ENCODE results near the gene OLIG2.

OLIG2 gene

DNA sequence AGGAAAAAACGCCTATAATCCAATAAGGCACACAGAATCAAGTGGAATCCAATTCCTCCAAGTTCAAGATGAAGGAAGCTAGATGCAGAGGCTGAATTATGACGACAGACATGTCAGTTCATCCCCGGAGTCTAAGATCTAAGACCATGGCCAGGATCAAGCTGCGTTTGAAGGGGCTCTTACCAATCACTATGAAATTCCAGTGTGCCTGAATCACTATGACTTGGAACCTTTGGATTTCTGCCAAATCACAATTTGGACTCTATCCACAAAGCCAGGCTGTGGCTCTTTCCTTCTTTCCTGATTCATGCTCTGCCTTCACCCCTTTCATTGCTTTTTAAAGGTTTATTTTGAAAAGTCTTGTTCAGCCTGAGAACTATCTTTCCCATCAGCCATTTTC, 17.1 kb downstream of the OLIG2 start:
- DNase-seq (ENCODE audit: extremely low spot score) = no peak
- ChIA-PET POLR2A (interaction anchor here (1.3 kb wide), 1 partner anchor 17 kb away, joined by 5 read pairs; the partner anchor contains the start of gene OLIG2), CTCF (interaction anchor here (0.5 to 1.2 kb wide), 2 partner anchors 17 to 85 kb away, joined by 3 read pairs; partner anchors contain the start of gene OLIG2)
- TF ChIP-seq HDGF (IDR thresholded peaks at IDR 0.05; ENCODE audit: borderline replicate concordance) = no peak
- TF ChIP-seq L3MBTL2 (conservative IDR thresholded peaks at IDR 0.05) = no peak
- no peak for TF ChIP-seq TARDBP (IDR thresholded peaks at IDR 0.05)
- no peak for TF ChIP-seq LEF1 (IDR thresholded peaks at IDR 0.05; ENCODE audit: borderline replicate concordance)
- TF ChIP-seq ZNF384 (IDR thresholded peaks at IDR 0.05) = no peak
- TF ChIP-seq SP1 (IDR thresholded peaks at IDR 0.05) = no peak

DNA sequence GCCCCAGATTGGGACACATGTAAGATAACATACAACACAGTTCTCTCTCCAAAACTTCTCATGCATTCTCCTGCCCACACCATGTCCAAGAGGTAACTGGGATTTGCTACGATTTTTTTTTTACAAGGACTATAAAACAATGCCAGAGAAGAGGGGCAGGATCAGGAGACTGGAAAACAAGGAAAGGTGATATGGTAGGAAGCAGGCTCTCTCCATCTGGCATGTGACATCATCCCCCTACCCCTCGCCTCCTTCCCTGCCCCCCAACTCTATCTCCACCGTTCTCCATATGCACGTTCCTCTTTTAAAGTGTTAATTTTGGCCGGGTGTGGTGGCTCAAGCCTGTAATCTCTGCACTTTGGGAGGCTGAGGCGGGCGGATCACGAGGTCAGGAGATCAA, 20.7 kb downstream of the OLIG2 start:
- ChIA-PET CTCF (no interaction called here), POLR2A (interaction anchor here (1.0 kb wide), 1 partner anchor 21 kb away, joined by 3 read pairs; the partner anchor contains the start of gene OLIG2)
- no peak for DNase-seq (ENCODE audit: extremely low spot score)
- TF ChIP-seq BHLHE40 (IDR thresholded peaks at IDR 0.05; ENCODE audit: borderline replicate concordance) (no peak), LEF1 (IDR thresholded peaks at IDR 0.05; ENCODE audit: borderline replicate concordance) (no peak), FOXM1 (IDR thresholded peaks at IDR 0.05; ENCODE audit: borderline replicate concordance) (no peak), SP1 (IDR thresholded peaks at IDR 0.05) (no peak), ZNF384 (IDR thresholded peaks at IDR 0.05) (no peak), L3MBTL2 (conservative IDR thresholded peaks at IDR 0.05) (no peak), PKNOX1 (IDR thresholded peaks at IDR 0.05) (no peak), HDGF (IDR thresholded peaks at IDR 0.05; ENCODE audit: borderline replicate concordance) (no peak), FOXK2 (IDR thresholded peaks at IDR 0.05) (no peak), NFRKB (IDR thresholded peaks at IDR 0.05) (no peak), ARNT (IDR thresholded peaks at IDR 0.05) (no peak), CTBP1 (IDR thresholded peaks at IDR 0.05; ENCODE audit: borderline replicate concordance) (no peak)

- ChIA-PET POLR2A (no interaction called here), CTCF (no interaction called here)
- DNase-seq (ENCODE audit: extremely low spot score) = no peak
- TF ChIP-seq ELF4 (IDR thresholded peaks at IDR 0.05) (no peak), L3MBTL2 (conservative IDR thresholded peaks at IDR 0.05) (no peak), LEF1 (IDR thresholded peaks at IDR 0.05; ENCODE audit: borderline replicate concordance) (no peak), TARDBP (IDR thresholded peaks at IDR 0.05) (no peak), BHLHE40 (IDR thresholded peaks at IDR 0.05; ENCODE audit: borderline replicate concordance) (no peak), FOXM1 (IDR thresholded peaks at IDR 0.05; ENCODE audit: borderline replicate concordance) (no peak), SUZ12 (IDR thresholded peaks at IDR 0.05) (no peak), FOXK2 (IDR thresholded peaks at IDR 0.05) (no peak), ARNT (IDR thresholded peaks at IDR 0.05) (no peak), FOXA1 (IDR thresholded peaks at IDR 0.05) (no peak), SP1 (IDR thresholded peaks at IDR 0.05) (no peak), CTBP1 (IDR thresholded peaks at IDR 0.05; ENCODE audit: borderline replicate concordance) (no peak), ZNF384 (IDR thresholded peaks at IDR 0.05) (no peak), HDGF (IDR thresholded peaks at IDR 0.05; ENCODE audit: borderline replicate concordance) (no peak), NFRKB (IDR thresholded peaks at IDR 0.05) (no peak), PKNOX1 (IDR thresholded peaks at IDR 0.05) (no peak)
These were observed 21.5 kb downstream of the OLIG2 start for GRCh38 chr21:33047231-33047630.

- ChIA-PET POLR2A (no interaction called here), CTCF (no interaction called here)
These were observed 26.2 kb downstream of the OLIG2 start for GRCh38 chr21:33051925-33052324.

DNA sequence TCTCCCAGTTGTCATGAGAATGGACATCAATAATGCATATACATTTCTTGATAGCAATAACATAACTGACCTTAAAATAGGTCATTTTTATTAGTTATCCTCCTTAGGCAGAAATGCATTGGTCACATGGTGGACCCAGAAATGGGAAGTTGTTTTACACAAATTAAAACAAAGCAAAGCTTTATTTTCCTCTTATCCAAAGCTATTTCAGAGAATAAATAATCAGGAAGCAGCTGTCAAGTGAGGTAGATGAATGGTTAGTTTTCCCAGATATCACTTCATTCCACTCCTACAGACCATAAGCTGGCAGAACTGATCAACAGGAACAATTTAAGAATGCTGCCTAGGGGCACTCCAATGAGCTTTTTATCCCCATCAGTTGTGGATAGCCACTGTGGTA, 28.2 kb downstream of the OLIG2 start:
- ChIA-PET CTCF (no interaction called here), POLR2A (interaction anchor here (1.1 kb wide), 1 partner anchor 28 kb away, joined by 3 read pairs; the partner anchor contains the start of gene OLIG2)
- TF ChIP-seq FOXM1 (IDR thresholded peaks at IDR 0.05; ENCODE audit: borderline replicate concordance) = no peak
- TF ChIP-seq PKNOX1 (IDR thresholded peaks at IDR 0.05) = no peak
- TF ChIP-seq SUZ12 (IDR thresholded peaks at IDR 0.05) = no peak
- no peak for TF ChIP-seq ZNF384 (IDR thresholded peaks at IDR 0.05)
- TF ChIP-seq SP1 (IDR thresholded peaks at IDR 0.05) = no peak
- no peak for TF ChIP-seq NFRKB (IDR thresholded peaks at IDR 0.05)
- no peak for TF ChIP-seq CTBP1 (IDR thresholded peaks at IDR 0.05; ENCODE audit: borderline replicate concordance)
- no peak for DNase-seq (ENCODE audit: extremely low spot score)

More at GRCh38 chr21:33051925-33052324, 26.2 kb downstream of the OLIG2 start:
- no peak for DNase-seq (ENCODE audit: extremely low spot score)
- TF ChIP-seq ELF4 (IDR thresholded peaks at IDR 0.05) (no peak), TARDBP (IDR thresholded peaks at IDR 0.05) (no peak)

- POLR2A ChIA-PET = no interaction called here
- CTCF ChIA-PET = no interaction called here
- DNase-seq (ENCODE audit: extremely low spot score) = no peak
- TF ChIP-seq SP1 (IDR thresholded peaks at IDR 0.05) (no peak), L3MBTL2 (conservative IDR thresholded peaks at IDR 0.05) (no peak), HDGF (IDR thresholded peaks at IDR 0.05; ENCODE audit: borderline replicate concordance) (no peak), ZNF384 (IDR thresholded peaks at IDR 0.05) (no peak), SUZ12 (IDR thresholded peaks at IDR 0.05) (no peak), ARNT (IDR thresholded peaks at IDR 0.05) (no peak), FOXM1 (IDR thresholded peaks at IDR 0.05; ENCODE audit: borderline replicate concordance) (no peak), LEF1 (IDR thresholded peaks at IDR 0.05; ENCODE audit: borderline replicate concordance) (no peak), TARDBP (IDR thresholded peaks at IDR 0.05) (no peak), FOXK2 (IDR thresholded peaks at IDR 0.05) (no peak), FOXA1 (IDR thresholded peaks at IDR 0.05) (no peak), PKNOX1 (IDR thresholded peaks at IDR 0.05) (no peak), CTBP1 (IDR thresholded peaks at IDR 0.05; ENCODE audit: borderline replicate concordance) (no peak), BHLHE40 (IDR thresholded peaks at IDR 0.05; ENCODE audit: borderline replicate concordance) (no peak), NFRKB (IDR thresholded peaks at IDR 0.05) (no peak), ELF4 (IDR thresholded peaks at IDR 0.05) (no peak)
These were observed 30.3 kb downstream of the OLIG2 start for GRCh38 chr21:33055991-33056390.

Data from HEK293T (cell line).